Measurements from ENCODE around the gene B4GAT1. TPM values are rescaled to one million over a fixed set of nuclear protein-coding genes. Genes with fewer than 3 reads are reported as not detected.

B4GAT1 gene
- total and polyA plus RNA-seq, 2 experiments from 2014 or later = 40.8 to 41.5 TPM

GRCh38 chr11:66309475-66309874 lies 38.0 kb downstream of the B4GAT1 start:
- H3K9me3 ChIP-seq (ENCODE audit: low read depth) = no peaks in the 10 kb centered on the region
- no peaks in the 10 kb centered on the region for H3K9me2 ChIP-seq (replicated peaks; ENCODE audit: insufficient read depth)
- no peaks in the 10 kb centered on the region for H3K4me1 ChIP-seq (ENCODE audit: insufficient read depth)
- H3K4me3 ChIP-seq = no peak overlapping the region
- H3K4me2 ChIP-seq = no peak overlapping the region
- H3K27ac ChIP-seq = no peak overlapping the region
- no peak overlapping the region for H2AFZ ChIP-seq
- no peaks in the 10 kb centered on the region for H3K27me3 ChIP-seq
- 57% methylated on average over 3 of the region's 3 CpGs for WGBS (ENCODE audit: low lambda C conversion rate, missing lambda C conversion rate)
- H3K79me2 ChIP-seq = peaks cover 6% of the 10 kb centered on the region
- no peaks in the 10 kb centered on the region for H4K20me1 ChIP-seq (ENCODE audit: insufficient read depth, poor library complexity, severe bottlenecking)
- no peaks in the 10 kb centered on the region for H3K36me3 ChIP-seq (replicated peaks; ENCODE audit: insufficient read depth, low read depth)
- no peak for TF ChIP-seq CTCF (IDR thresholded peaks at IDR 0.05; ENCODE audit: poor library complexity)
- no peak for TF ChIP-seq EZH2 (IDR thresholded peaks at IDR 0.05; ENCODE audit: borderline replicate concordance)
- TF ChIP-seq EZH2phosphoT487 (IDR thresholded peaks at IDR 0.05; ENCODE audit: low read depth, severe bottlenecking, unreplicated experiment) = no peak
- no peak for DNase-seq (ENCODE audit: low spot score)

- no peak overlapping the region for H3K4me3 ChIP-seq
- H4K20me1 ChIP-seq (ENCODE audit: insufficient read depth, poor library complexity, severe bottlenecking) = no peaks in the 10 kb centered on the region
- no peaks in the 10 kb centered on the region for H3K4me1 ChIP-seq (ENCODE audit: insufficient read depth)
- no peaks in the 10 kb centered on the region for H3K27me3 ChIP-seq
- no peak for TF ChIP-seq EZH2phosphoT487 (IDR thresholded peaks at IDR 0.05; ENCODE audit: low read depth, severe bottlenecking, unreplicated experiment)
- no peak for TF ChIP-seq CTCF (IDR thresholded peaks at IDR 0.05; ENCODE audit: poor library complexity)
- no peak for TF ChIP-seq EZH2 (IDR thresholded peaks at IDR 0.05; ENCODE audit: borderline replicate concordance)
- no peak overlapping the region for H3K4me2 ChIP-seq
- H3K36me3 ChIP-seq (replicated peaks; ENCODE audit: insufficient read depth, low read depth) = no peaks in the 10 kb centered on the region
- WGBS (ENCODE audit: low lambda C conversion rate, missing lambda C conversion rate) = 91% methylated on average over 12 of the region's 12 CpGs
- DNase-seq (ENCODE audit: low spot score) = no peak
- H3K9me2 ChIP-seq (replicated peaks; ENCODE audit: insufficient read depth) = no peaks in the 10 kb centered on the region
- no peaks in the 10 kb centered on the region for H3K9me3 ChIP-seq (ENCODE audit: low read depth)
- no peak overlapping the region for H2AFZ ChIP-seq
- no peaks in the 10 kb centered on the region for H3K79me2 ChIP-seq
- no peak overlapping the region for H3K27ac ChIP-seq
Measured at GRCh38 chr11:66302656-66303055, 44.8 kb downstream of the B4GAT1 start.

GRCh38 chr11:66299186-66299585 lies 48.2 kb downstream of the B4GAT1 start:
- H3K9me2 ChIP-seq (replicated peaks; ENCODE audit: insufficient read depth) = no peaks in the 10 kb centered on the region
- H3K36me3 ChIP-seq (replicated peaks; ENCODE audit: insufficient read depth, low read depth) = no peaks in the 10 kb centered on the region
- no peak overlapping the region for H3K4me3 ChIP-seq
- no peaks in the 10 kb centered on the region for H3K4me1 ChIP-seq (ENCODE audit: insufficient read depth)
- H3K9me3 ChIP-seq (ENCODE audit: low read depth) = no peaks in the 10 kb centered on the region
- TF ChIP-seq EZH2phosphoT487 (IDR thresholded peaks at IDR 0.05; ENCODE audit: low read depth, severe bottlenecking, unreplicated experiment) (no peak), CTCF (IDR thresholded peaks at IDR 0.05; ENCODE audit: poor library complexity) (no peak), EZH2 (IDR thresholded peaks at IDR 0.05; ENCODE audit: borderline replicate concordance) (no peak)
- H4K20me1 ChIP-seq (ENCODE audit: insufficient read depth, poor library complexity, severe bottlenecking) = no peaks in the 10 kb centered on the region
- H2AFZ ChIP-seq = no peak overlapping the region
- no peak overlapping the region for H3K4me2 ChIP-seq
- H3K79me2 ChIP-seq = no peaks in the 10 kb centered on the region
- H3K27ac ChIP-seq = no peak overlapping the region
- H3K27me3 ChIP-seq = no peaks in the 10 kb centered on the region
- DNase-seq (ENCODE audit: low spot score) = no peak
- 91% methylated on average over 3 of the region's 3 CpGs for WGBS (ENCODE audit: low lambda C conversion rate, missing lambda C conversion rate)

- no peaks in the 10 kb centered on the region for H3K36me3 ChIP-seq (replicated peaks; ENCODE audit: insufficient read depth, low read depth)
- H3K27ac ChIP-seq = no peak overlapping the region
- no peak overlapping the region for H3K4me3 ChIP-seq
- no peak for TF ChIP-seq EZH2phosphoT487 (IDR thresholded peaks at IDR 0.05; ENCODE audit: low read depth, severe bottlenecking, unreplicated experiment)
- no peak for TF ChIP-seq EZH2 (IDR thresholded peaks at IDR 0.05; ENCODE audit: borderline replicate concordance)
- TF ChIP-seq CTCF (IDR thresholded peaks at IDR 0.05; ENCODE audit: poor library complexity) = no peak
- no peaks in the 10 kb centered on the region for H3K4me1 ChIP-seq (ENCODE audit: insufficient read depth)
- no peaks in the 10 kb centered on the region for H3K9me3 ChIP-seq (ENCODE audit: low read depth)
- 52% methylated on average over 8 of the region's 8 CpGs for WGBS (ENCODE audit: low lambda C conversion rate, missing lambda C conversion rate)
- H3K79me2 ChIP-seq = no peaks in the 10 kb centered on the region
- peaks cover 14% of the 10 kb centered on the region for H3K27me3 ChIP-seq
- H3K4me2 ChIP-seq = no peak overlapping the region
- no peaks in the 10 kb centered on the region for H4K20me1 ChIP-seq (ENCODE audit: insufficient read depth, poor library complexity, severe bottlenecking)
- no peak for DNase-seq (ENCODE audit: low spot score)
- H2AFZ ChIP-seq = no peak overlapping the region
- H3K9me2 ChIP-seq (replicated peaks; ENCODE audit: insufficient read depth) = no peaks in the 10 kb centered on the region
Measured at GRCh38 chr11:66297610-66298009, 49.8 kb downstream of the B4GAT1 start.
